Left forelimb (tissue), 1 donor: ENCODE measurements around the gene GLCCI1.
"Not testable (repeated sequence)": the region's sequence is repeated elsewhere in the genome, so short reads cannot be mapped to it uniquely, and the experiment has no call there.

Experiments used
- DNase-seq: peaks from one replicate; pipeline ENCODE4 v3.0.0-alpha.2; 2018; ENCODE audit warnings: low spot score

Gene GLCCI1

DNA sequence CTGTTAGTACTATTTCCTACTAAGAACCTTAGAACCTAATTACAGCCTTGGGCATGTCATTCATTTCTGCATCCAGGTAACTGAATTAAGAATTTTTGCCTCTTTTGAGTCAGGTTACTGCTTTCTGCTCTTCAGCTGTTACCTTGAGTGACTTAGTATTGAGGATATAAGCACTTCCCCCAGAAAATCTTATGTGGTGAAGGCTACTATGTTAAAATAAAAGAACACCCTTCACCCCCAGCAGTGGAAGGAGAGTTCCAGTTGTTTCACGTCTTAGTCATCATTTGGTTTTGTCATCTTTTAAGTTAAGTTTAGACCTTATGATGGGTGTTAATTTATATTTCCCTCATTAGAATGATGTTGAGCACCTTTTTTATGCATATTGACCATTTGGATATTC lies 82.8 kb downstream of the GLCCI1 start:
- no peak for DNase-seq

DNA sequence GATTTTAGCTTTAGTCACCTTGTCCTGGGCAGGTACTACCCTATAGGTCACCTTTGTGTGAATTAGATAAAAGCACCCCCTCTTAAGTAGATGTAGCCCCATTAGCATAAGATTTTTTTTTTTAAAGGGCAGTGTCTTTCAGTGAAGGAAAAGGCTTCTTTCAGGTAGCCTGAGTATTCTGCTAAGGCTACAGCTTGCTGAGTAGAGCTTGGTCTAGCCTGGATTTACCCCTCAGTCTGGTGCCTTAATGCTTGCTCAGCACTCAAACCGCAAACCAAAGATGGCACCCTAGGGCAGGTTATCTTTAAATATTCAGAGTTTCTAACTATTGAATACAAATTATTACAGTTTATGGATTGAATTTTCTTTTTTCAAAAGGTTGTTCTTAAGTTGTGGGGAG lies 83.4 kb downstream of the GLCCI1 start:
- DNase-seq = no peak

DNA sequence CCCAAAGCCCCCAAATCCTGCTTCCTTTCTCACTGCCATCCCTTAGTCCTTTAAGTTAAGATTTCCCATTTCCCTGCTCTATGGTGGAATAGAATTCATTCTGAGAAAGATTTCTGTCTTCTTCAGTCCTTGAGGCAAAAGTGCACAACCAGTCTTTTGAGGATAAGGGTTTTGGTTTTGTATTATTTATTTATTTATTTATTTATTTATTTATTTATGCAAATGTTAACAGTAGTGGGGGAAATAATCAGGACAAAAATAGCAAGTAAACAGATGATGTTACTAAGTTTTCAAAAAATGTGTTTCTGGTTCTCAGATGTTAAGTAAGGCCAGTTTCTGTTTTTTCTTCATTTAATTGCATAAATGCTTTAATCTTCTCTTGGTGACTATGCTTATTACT lies 84.2 kb downstream of the GLCCI1 start:
- DNase-seq = no peak

- no peak for DNase-seq
These were observed 87.8 kb downstream of the GLCCI1 start for GRCh38 chr7:8056439-8056838.

DNA sequence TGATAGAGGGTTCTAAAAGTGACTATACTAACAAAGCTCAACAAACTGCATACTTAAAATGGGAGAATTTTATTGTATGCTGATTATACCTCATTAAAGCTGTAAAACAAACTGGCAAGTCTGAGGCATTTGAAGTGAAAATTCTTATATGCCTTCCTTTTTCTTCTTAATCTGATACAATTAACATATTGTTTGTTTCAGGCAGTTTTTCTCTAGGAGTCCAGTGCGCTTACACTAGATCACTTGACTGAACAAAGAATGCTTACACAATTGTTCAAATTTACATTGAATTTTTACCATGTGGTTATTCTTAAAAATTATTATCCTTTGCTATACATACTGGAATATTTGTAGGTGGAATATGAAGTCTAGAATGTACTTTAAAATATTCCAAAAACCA lies 89.0 kb downstream of the GLCCI1 start:
- no peak for DNase-seq

DNA sequence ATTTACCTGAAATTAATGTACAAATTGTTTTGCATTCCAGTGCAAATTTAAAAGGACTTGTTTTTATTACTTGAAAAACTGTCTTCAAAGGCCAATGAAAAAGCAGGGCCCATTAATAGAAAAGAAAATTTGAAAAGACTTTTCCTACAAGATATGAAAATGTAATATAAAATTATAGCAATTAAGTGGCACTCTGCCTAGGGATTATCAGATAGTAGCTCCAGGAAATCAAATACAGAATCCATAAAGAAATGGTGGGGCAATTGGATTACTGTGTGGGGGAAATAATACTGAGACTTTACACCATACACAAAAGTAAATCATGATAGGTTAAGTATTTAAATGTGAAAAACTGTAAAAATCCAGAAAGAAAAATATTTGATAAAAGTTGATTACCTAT lies 89.7 kb downstream of the GLCCI1 start:
- no peak for DNase-seq

- DNase-seq = no peak
These were observed 90.3 kb downstream of the GLCCI1 start for GRCh38 chr7:8058852-8059251.

GRCh38 chr7:8060241-8060640 lies 91.6 kb downstream of the GLCCI1 start:
- no peak for DNase-seq

GRCh38 chr7:8063300-8063699 lies 94.7 kb downstream of the GLCCI1 start:
- not testable (repeated sequence) for DNase-seq

- DNase-seq = no peak
These were observed 95.2 kb downstream of the GLCCI1 start for GRCh38 chr7:8063706-8064297.

DNA sequence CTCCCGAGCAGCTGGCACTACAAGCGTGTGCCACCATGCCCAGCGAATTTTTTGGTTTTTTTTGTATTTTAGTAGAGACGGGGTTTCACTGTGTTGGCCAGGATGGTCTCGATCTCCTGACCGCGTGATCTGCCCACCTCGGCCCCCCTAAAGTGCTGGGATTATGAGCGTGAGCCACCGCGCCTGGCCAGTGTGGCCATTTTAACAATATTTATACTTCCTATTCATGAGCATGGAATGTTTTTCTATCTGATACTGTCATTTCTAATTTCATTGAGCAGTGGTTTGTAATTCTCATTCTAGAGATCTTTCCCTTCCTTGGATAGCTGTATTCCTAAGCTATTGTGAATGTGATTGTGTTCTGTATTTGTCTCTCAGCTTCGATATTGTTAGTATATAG lies 96.2 kb downstream of the GLCCI1 start:
- no peak for DNase-seq

- DNase-seq = no peak
These were observed 96.8 kb downstream of the GLCCI1 start for GRCh38 chr7:8065356-8065813.

GRCh38 chr7:8068892-8069686 lies 100.5 kb downstream of the GLCCI1 start:
- no peak for DNase-seq

DNA sequence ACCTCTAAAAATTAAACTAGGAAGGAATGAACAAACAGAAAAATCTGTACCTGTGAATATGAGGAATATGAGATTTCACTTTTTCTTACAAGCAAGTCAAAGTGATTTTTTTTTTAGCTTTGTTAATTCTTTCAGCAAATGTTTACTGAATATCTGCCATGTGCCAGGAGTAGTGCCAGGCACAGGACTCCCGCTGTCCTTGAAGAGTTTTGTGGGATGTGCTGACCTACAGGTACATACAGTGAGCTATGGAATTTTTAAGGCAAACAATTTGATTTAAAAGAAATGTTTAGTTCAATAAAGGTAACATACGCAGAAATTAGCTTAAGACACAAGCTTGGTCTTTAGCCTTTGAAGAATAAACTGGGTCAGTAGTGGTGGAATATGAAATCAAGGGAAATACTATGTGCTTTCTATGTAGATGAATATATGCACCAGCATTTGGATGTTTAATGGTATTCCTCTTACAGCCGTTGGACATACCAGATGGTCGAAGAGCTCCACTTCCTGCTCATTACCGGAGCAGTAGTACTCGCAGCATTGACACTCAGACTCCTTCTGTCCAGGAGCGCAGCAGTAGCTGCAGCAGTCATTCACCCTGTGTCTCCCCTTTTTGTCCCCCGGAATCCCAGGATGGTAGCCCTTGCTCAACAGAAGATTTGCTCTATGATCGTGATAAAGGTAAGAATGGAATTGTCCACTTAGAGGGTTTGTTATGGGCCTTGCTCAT lies 102.0 kb downstream of the GLCCI1 start:
- no peak for DNase-seq

- DNase-seq = no peak
These were observed 109.8 kb downstream of the GLCCI1 start for GRCh38 chr7:8078418-8078817.

GRCh38 chr7:8082762-8083161 lies 114.2 kb downstream of the GLCCI1 start:
- DNase-seq = no peak

GRCh38 chr7:8084836-8085235 lies 116.2 kb downstream of the GLCCI1 start:
- DNase-seq = no peak

DNA sequence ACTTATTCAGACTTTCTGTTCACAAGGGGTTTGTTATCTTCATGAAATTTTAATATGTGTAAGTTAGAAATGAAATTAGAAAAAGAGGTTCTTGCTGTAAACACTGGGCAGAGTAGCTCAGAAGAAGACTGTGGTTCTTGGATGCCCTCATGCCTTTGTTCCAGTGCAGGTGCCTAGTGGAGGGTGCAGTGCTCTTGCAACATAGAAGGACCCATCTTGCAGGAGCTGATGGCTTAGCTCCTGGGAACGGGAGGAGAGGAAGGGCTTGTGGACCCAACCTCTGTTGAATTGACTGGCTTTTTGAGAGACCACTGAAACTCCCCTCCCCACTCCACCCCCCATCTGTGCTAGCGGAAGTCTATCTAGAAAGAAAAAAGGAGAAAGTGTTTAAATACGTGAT lies 116.8 kb downstream of the GLCCI1 start:
- no peak for DNase-seq

- DNase-seq = no peak
These were observed 117.6 kb downstream of the GLCCI1 start for GRCh38 chr7:8086239-8086638.

GRCh38 chr7:8089036-8089780 lies 120.6 kb downstream of the GLCCI1 start:
- no peak for DNase-seq

GRCh38 chr7:8092140-8092539 lies 123.5 kb downstream of the GLCCI1 start:
- DNase-seq = no peak
